GM21528 (cell line): ENCODE measurements around the gene ING5.
A peak's percentile ranks its signal among the peaks of the same experiment; 100 is the strongest.
"Not testable (repeated sequence)": the region's sequence is repeated elsewhere in the genome, so short reads cannot be mapped to it uniquely, and the experiment has no call there.

ENCODE experiments used
- ATAC-seq: cut with Tn5 transposase; IDR thresholded peaks from one replicate; pipeline ENCODE4 v1.9.1; 2021; ENCODE audit warnings: mild to moderate bottlenecking, moderate library complexity; ENCODE audit not compliant: unreplicated experiment, low FRiP score

The ING5 gene

GRCh38 chr2:241703032-241703604 is 1.3 kb downstream of the ING5 start:
- ATAC-seq: no peak

DNA sequence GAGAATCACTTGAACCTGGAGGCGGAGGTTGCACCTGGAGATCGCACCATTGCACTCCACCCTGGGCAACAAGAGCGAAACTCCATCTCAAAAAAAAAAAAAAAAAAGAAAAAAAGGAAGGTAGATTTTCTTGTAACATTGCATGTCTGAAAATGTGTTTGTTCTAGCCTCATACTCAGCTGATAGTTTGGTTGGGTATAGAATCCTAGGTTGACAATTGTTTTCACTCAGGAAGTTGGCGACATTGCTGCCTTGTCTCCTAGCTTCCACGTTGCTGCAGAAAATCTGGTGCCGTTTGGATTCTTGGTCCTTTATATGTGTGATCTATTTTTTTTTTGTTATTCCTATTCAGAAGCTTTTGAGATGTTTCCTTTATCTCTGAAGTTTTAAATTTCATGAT is 4.7 kb downstream of the ING5 start:
- ATAC-seq: no peak

- no peak for ATAC-seq
Observed at GRCh38 chr2:241708879-241709278, 7.0 kb downstream of the ING5 start.

DNA sequence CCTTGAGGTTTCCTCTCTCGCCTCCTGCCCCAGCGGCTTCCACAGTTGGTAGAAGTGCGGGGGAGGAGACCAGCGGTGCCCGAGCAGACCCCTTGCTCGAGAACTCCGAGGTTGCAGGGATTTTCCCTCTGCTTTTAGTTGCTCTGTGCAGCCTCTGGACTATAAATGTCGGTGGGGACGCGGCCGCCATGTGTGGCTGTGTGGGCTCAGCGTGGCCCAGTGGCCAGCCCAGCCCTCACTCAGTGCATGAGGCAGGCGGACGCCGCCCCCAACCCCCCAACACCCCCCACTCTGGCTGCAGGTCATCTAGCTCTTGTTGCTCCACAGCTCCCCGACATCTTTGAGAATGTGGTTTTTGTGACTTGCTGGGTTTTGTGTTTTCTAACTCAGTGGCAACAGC is 17.3 kb downstream of the ING5 start:
- no peak for ATAC-seq

GRCh38 chr2:241720099-241720498 is 18.3 kb downstream of the ING5 start:
- ATAC-seq: no peak

GRCh38 chr2:241720560-241720959 is 18.7 kb downstream of the ING5 start:
- no peak for ATAC-seq

- ATAC-seq: no peak
Observed at GRCh38 chr2:241721852-241722251, 20.0 kb downstream of the ING5 start.

DNA sequence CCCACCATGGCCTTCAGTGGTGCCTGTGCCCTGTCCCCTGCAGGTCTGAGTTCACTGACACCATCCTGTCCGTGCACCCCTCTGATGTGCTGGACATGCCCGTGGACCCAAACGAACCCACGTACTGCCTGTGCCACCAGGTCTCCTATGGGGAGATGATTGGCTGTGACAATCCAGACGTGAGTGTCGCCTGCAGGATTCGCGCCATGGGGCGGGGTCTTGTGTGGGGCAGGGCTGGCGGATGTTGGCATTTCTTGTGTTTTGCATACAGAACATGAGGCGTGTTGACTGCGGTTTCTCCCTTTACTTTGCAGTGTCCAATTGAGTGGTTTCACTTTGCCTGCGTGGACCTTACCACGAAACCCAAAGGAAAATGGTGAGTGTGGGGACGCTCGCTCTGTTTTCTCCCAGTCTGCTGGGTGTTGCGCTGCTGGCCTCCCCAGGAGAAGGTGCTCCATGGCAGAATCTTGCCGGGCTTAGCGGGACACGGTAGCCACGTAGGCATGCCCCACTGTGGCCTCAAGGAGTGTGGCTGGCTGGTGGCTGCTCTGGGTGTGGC is 21.1 kb downstream of the ING5 start:
- ATAC-seq: no peak

DNA sequence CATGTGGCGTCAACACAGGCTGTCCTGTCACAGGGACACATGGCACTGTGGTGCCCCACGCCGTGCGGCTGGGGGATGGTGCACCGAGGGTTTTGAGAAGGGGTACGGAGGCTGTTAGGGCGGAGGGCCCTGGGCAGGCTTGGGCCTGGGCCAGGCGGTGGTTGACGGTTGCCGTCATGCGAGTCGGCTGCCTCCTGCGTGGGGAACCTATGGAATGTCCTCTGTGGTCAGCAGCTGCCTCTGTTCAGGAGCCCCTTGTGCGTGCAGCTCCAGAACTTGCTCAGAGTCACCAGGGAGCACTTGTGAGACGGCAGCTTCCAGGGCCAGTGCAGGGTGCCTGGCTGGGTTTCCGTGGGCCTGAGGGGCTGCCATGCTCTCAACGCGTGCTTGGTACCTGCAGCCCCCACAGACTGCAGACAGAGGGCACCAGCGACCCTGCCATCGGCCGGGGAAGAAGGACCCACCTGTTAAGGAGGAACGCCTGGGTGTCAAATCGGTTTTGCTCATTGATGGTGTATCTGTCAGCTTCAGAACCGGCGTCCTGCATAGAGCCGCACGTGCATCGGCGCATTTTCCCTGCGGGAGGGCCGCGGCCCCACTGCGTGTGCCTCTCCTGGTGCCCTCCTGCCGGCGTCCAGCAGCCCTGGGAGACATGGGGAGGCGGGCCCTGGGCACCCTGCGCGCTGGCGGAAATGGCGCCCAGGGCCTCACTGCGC is 22.6 kb downstream of the ING5 start:
- no peak for ATAC-seq

DNA sequence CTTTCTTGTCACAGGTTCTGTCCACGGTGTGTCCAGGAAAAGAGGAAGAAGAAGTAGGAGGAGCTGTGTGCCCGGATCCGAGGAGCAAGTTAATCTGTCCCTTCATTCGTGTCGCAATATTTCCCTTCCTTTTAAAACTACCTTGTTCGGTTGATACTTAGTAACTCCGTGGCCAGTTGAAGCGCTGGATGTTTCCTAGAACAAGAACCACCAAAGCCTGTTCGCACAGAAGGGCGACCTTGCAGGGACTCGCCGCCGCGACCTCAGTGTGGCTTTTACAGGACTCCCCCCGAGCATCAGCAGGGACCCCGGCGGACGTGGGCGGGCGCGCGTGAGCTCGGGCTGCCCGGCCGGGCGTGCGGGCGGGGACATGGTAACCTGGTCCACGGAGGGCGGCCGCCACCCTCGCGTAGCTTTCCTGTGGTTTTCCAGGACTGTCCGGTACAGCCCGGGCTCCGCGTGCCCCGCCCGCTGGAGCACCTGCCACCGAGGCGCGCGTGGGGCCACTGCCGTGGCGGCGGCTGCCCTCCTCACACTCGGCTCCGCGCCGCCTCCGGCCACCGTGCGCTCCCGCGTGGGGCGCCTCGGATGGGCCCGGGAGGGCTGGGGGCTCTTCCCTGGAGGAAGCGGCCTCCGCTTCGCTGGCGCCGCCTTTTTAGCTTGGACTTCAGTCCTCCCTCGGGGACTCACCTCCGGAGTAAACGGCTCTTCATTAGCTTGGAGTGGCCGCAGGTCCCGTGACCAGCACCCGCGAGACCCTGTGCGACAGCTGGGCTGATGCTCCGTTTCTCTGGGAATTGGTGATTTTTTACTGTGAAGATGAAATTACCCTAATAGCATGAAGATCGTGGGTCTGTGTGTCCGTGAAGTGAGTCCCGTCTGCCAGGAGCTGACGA is 23.4 kb downstream of the ING5 start:
- ATAC-seq: no peak

GRCh38 chr2:241726459-241726858 is 24.6 kb downstream of the ING5 start:
- no peak for ATAC-seq

DNA sequence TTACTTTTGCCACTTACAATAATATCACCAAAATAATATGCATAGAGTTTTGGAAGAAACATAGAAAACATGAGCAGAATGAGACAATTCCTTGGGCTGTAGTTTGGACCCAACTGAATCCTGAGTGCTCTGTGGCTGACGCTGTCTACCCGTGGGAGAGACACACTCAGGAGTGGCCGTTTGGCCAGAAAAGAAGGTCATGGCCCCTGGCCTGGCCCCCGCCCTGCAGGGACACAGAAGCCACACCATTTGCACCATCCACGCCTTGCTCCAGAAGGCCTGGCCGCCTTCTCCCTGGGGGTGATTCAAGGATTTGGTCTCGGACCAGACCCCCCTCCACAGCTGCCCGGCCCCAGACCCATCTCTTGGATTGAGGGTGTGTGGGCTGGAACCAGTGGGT is 26.2 kb downstream of the ING5 start:
- no peak for ATAC-seq

- ATAC-seq: no peak
Observed at GRCh38 chr2:241728627-241729026, 26.8 kb downstream of the ING5 start.

DNA sequence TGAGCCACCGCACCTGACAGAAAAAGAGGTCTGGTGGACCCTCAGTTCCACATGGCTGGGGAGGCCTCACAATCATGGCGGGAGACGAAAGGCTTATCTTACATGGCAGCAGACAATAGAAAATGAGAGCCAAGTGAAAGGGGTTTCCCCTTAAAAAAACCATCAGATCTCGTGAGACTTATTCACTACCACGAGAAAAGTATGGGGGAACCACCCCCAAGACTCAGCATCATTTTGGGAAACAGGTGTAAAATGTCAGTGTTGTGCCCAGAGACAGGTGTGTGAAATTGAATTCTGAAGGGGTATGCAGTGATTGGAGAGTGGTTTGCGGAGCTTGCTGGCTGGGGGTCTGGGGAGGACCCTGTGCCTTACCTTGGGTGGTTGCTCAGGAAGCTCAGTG is 28.0 kb downstream of the ING5 start:
- ATAC-seq: no peak

DNA sequence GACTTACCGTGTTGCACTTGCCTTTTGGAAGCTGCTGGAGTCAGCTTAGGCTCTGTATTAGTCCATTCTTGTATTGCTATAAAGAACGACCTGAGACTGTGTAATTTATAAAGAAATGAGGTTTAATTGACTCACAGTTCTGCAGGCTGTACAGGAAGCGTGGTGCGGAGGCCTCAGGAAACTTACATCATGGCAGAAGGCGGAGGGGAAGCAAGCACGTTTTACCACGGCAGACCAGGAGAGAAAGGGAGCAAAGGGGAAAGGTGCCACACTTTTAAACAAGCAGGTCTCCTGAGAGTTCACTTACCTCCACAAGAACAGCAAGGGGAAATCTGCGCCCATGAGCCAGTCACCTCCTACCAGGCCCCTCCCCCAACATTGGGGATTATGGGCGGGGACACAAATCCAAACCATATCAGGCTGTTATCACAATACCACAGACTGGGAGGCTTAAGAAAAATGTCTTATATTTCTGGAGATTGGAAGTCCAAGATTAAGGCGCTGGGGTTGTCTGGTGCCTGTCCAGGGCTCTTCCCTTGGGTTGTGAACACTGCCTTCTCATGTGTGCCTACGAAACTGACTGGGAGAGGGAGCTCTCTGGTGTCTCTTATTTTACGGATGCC is 28.9 kb downstream of the ING5 start:
- ATAC-seq: no peak

GRCh38 chr2:241732513-241733186 is 30.8 kb downstream of the ING5 start:
- not testable (repeated sequence) for ATAC-seq

GRCh38 chr2:241733391-241734207 is 31.8 kb downstream of the ING5 start:
- ATAC-seq: no peak

GRCh38 chr2:241734208-241734466 is 32.3 kb downstream of the ING5 start:
- no peak for ATAC-seq

DNA sequence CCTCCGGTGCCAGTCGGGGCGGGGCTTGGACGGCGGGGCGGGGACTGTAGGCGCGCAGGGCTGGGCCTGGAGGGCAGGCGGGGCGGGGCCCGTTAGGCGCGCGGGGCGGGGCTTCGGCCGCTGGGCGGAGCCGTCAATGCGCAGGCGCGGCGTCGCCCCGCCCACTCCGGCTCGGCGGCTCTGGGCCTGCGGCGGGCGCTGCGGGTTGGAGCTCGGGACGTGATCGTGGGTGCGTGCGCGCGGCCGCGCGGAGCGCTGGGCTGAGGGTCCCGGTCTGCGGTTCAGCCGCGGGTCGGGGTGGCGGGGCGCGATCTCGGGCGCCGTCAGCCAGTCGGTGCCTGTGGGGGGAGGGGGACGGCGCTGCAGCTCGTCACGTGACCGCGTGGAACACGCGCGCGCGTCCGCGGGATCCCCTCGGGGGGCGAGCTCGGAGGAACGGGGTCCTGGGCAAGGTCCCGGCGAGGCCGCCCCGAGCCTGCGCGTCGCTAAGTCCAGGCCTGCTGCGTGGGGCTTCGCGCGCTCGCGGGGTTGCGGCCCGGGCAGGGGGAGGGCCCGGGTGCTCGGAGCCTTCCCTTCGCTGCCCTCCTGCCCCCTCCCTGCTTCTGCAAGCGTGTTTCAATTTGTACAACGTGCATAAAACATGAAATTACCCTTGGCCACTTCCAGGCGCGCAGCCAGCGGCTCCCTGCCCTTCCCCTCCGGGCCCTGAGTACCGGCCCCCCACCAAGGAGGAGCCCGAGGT is 32.8 kb downstream of the ING5 start, which contains the start of gene D2HGDH:
TSS of gene D2HGDH (plus strand) at position 164 of the 742 bp plus-strand sequence. CDS start 595 bp downstream, outside the sequence.
- ATAC-seq: peak; percentile 75
